HFFc6 (cell line): Measurements from ENCODE around the gene INPP5J. TPM values are rescaled to one million over a fixed set of nuclear protein-coding genes. Genes with fewer than 3 reads are reported as not detected.
A peak's percentile ranks its signal among the peaks of the same experiment; 100 is the strongest.

Experiments
- DNase-seq: peaks from one replicate; pipeline ENCODE4 v3.0.0-alpha.2; 2018
- H3K27ac Mint-ChIP-seq: 2 replicates; pipeline ENCODE4 v1.8.0; 2020; ENCODE audit warnings: mild to moderate bottlenecking, mixed read lengths
- H3K27me3 Mint-ChIP-seq: 2 replicates; pipeline ENCODE4 v1.8.0; 2021; ENCODE audit warnings: mild to moderate bottlenecking, moderate library complexity, mixed read lengths; ENCODE audit not compliant: insufficient read depth
- H3K36me3 Mint-ChIP-seq: 2 replicates; pipeline ENCODE4 v1.8.0; 2021; ENCODE audit warnings: low read depth, mixed read lengths
- H3K4me1 Mint-ChIP-seq: 2 replicates; pipeline ENCODE4 v1.8.0; 2020; ENCODE audit warnings: low read depth, mixed read lengths
- H3K4me3 Mint-ChIP-seq: 2 replicates; pipeline ENCODE4 v1.8.0; 2020; ENCODE audit warnings: mild to moderate bottlenecking, moderate library complexity, mixed read lengths
- H3K9me3 Mint-ChIP-seq: 2 replicates; pipeline ENCODE4 v1.8.0; 2020; ENCODE audit warnings: mild to moderate bottlenecking, mixed read lengths
- CTCF ChIP-seq: fragments of 200-600 bp; sonication (generic); IDR thresholded peaks from 2 replicates; pipeline ENCODE4 v1.5.0; 2021; ENCODE audit warnings: antibody characterized with exemption, mild to moderate bottlenecking
- microRNA-seq: library from miRNA; unstranded; fragments of <30 nt; microRNA quantifications from one replicate; pipeline ENCODE4, GENCODE V29; 2019
- total RNA-seq, 6 experiments: library from RNA; stranded (reverse); fragmentation: NEBNext Ultra II Directional; extraction: Animal tissue kit (Norgen Biotek cat#: 25700); gene quantifications; 2 replicates in 1 of 6; 3 replicates in 5 of 6; pipeline ENCODE4 v1.2.3, GENCODE V29; 2021

INPP5J gene
- total RNA-seq, 6 experiments from 2014 or later: 0.69 to 1.6 (median 1.0) TPM

GRCh38 chr22:31177420-31178162, 54.8 kb downstream of the INPP5J start:
- Mint-ChIP-seq H3K36me3 (peaks cover 12% of the 10 kb centered on the region), H3K27ac (peak overlapping the region; percentile 86), H3K4me1 (peaks cover 53% of the 10 kb centered on the region), H3K4me3 (peak overlapping the region; percentile 46), H3K9me3 (no peaks in the 10 kb centered on the region), H3K27me3 (no peaks in the 10 kb centered on the region; the same call in 1 of the 2 replicates)
- TF ChIP-seq CTCF: peak; percentile 56; the same call in 1 of the 2 replicates
- peak; percentile 87 for DNase-seq

- peak overlapping the region; percentile 86 for H3K27ac Mint-ChIP-seq
- H3K4me3 Mint-ChIP-seq: no peak overlapping the region
- H3K36me3 Mint-ChIP-seq: peaks cover 12% of the 10 kb centered on the region
- no peak for DNase-seq
- H3K9me3 Mint-ChIP-seq: no peaks in the 10 kb centered on the region
- no peak for TF ChIP-seq CTCF
- H3K27me3 Mint-ChIP-seq: no peaks in the 10 kb centered on the region
- H3K4me1 Mint-ChIP-seq: peaks cover 41% of the 10 kb centered on the region
Measured at GRCh38 chr22:31178859-31179258, 56.1 kb downstream of the INPP5J start.

- peak; percentile 22 for DNase-seq
- Mint-ChIP-seq H3K4me3 (no peak overlapping the region), H3K4me1 (peaks cover 36% of the 10 kb centered on the region), H3K27me3 (no peaks in the 10 kb centered on the region), H3K27ac (peak overlapping the region; percentile 86; the same call in 1 of the 2 replicates), H3K9me3 (no peaks in the 10 kb centered on the region), H3K36me3 (peaks cover 12% of the 10 kb centered on the region)
- no peak for TF ChIP-seq CTCF
Measured at GRCh38 chr22:31179345-31179744, 56.6 kb downstream of the INPP5J start.

- no peak overlapping the region for H3K27ac Mint-ChIP-seq
- TF ChIP-seq CTCF: no peak
- peaks cover 25% of the 10 kb centered on the region for H3K36me3 Mint-ChIP-seq
- H3K9me3 Mint-ChIP-seq: no peaks in the 10 kb centered on the region
- H3K4me3 Mint-ChIP-seq: no peak overlapping the region
- peaks cover 9% of the 10 kb centered on the region for H3K4me1 Mint-ChIP-seq
- DNase-seq: no peak
- H3K27me3 Mint-ChIP-seq: no peaks in the 10 kb centered on the region
Measured at GRCh38 chr22:31184015-31184414, 61.2 kb downstream of the INPP5J start.

Small RNA genes within 50 kb of the gene (microRNA-seq; reads per million reads assigned to microRNA genes)
- gene MIR3928: 33.2 reads per million, percentile 32 among the genes with 10 or more reads in this experiment

Other genes with a start within 250 kb of the INPP5J start
- 10 to 100 TPM; 22.0 to 30.5 (median 24.5) TPM for gene MORC2, start 154.2 kb upstream of the INPP5J start, total RNA-seq
- gene TUG1, start 153.7 kb upstream of the INPP5J start, total RNA-seq: 10 to 100 TPM; 49.8 to 61.8 (median 56.3) TPM
- 100 to 1,000 TPM; 201 to 329 (median 246) TPM for gene SMTN, start 41.6 kb upstream of the INPP5J start, total RNA-seq
- 100 to 1,000 TPM; 237 to 356 (median 265) TPM for gene SELENOM, start 15.4 kb upstream of the INPP5J start, total RNA-seq
- gene PLA2G3, start 17.5 kb downstream of the INPP5J start, total RNA-seq: under 1 TPM in 1 of 6 experiments, not detected in 5; 0.05 TPM
- gene RNF185, start 37.2 kb downstream of the INPP5J start, total RNA-seq: 10 to 100 TPM; 28.1 to 34.2 (median 30.0) TPM
- 10 to 100 TPM; 27.9 to 31.4 (median 28.9) TPM for gene LIMK2, start 89.3 kb downstream of the INPP5J start, total RNA-seq
- gene PIK3IP1, start 169.5 kb downstream of the INPP5J start, total RNA-seq: 10 to 100 TPM in 1 of 6 experiments, 1 to 10 TPM in 5; 8.3 to 11.3 (median 8.9) TPM
- gene PATZ1, start 223.4 kb downstream of the INPP5J start, total RNA-seq: 10 to 100 TPM; 12.4 to 16.0 (median 13.9) TPM